ENCODE results near the gene RPL5.

Gene RPL5

GRCh38 chr1:92879316-92879968 is 47.6 kb downstream of the RPL5 start:
- Histone ChIP-seq H3K27ac (no peak overlapping the region), H3K4me3 (no peak overlapping the region)
- no peak for DNase-seq (ENCODE audit: low spot score)
- no peak for TF ChIP-seq CTCF (IDR thresholded peaks at IDR 0.05)

GRCh38 chr1:92881391-92881790 is 49.6 kb downstream of the RPL5 start:
- no peak for TF ChIP-seq CTCF (IDR thresholded peaks at IDR 0.05)
- Histone ChIP-seq H3K4me3 (no peak overlapping the region), H3K27ac (no peak overlapping the region)
- DNase-seq (ENCODE audit: low spot score): no peak

GRCh38 chr1:92882819-92883218 is 51.0 kb downstream of the RPL5 start:
- no peak for TF ChIP-seq CTCF (IDR thresholded peaks at IDR 0.05)
- Histone ChIP-seq H3K27ac (no peak overlapping the region), H3K4me3 (no peak overlapping the region)
- DNase-seq (ENCODE audit: low spot score): no peak

GRCh38 chr1:92883297-92883696 is 51.5 kb downstream of the RPL5 start:
- Histone ChIP-seq H3K27ac (no peak overlapping the region), H3K4me3 (no peak overlapping the region)
- no peak for TF ChIP-seq CTCF (IDR thresholded peaks at IDR 0.05)
- no peak for DNase-seq (ENCODE audit: low spot score)

GRCh38 chr1:92884195-92884594 is 52.4 kb downstream of the RPL5 start:
- Histone ChIP-seq H3K4me3 (no peak overlapping the region), H3K27ac (no peak overlapping the region)
- TF ChIP-seq CTCF (IDR thresholded peaks at IDR 0.05): no peak
- DNase-seq (ENCODE audit: low spot score): no peak

- no peak for TF ChIP-seq CTCF (IDR thresholded peaks at IDR 0.05)
- no peak for DNase-seq (ENCODE audit: low spot score)
- Histone ChIP-seq H3K4me3 (no peak overlapping the region), H3K27ac (no peak overlapping the region)
Measured at GRCh38 chr1:92886886-92887419, 55.1 kb downstream of the RPL5 start.

- no peak overlapping the region for H3K4me3 ChIP-seq
- TF ChIP-seq CTCF (IDR thresholded peaks at IDR 0.05): no peak
- no peak for DNase-seq (ENCODE audit: low spot score)
- no peak overlapping the region for H3K27ac ChIP-seq
Measured at GRCh38 chr1:92887465-92887864, 55.6 kb downstream of the RPL5 start.
